Spleen (tissue), 11 donors: ENCODE measurements around the gene INHBA. TPM values are rescaled to one million over a fixed set of nuclear protein-coding genes. Genes with fewer than 3 reads are reported as not detected.

Source experiments
- DNase-seq: peaks from one replicate; pipeline ENCODE4 v3.0.0-alpha.2; 2020
- H3K27ac ChIP-seq, 8 donors: fragments of 200-600 bp; sonication (generic) in 7 of 8; 1 replicate in 4 of 8; 2 replicates in 4 of 8; pipeline versions ENCODE4 v1.5.0 to v1.8.0; 2016 to 2021; ENCODE audit warnings: inconsistent platforms in 4 of 8, mild to moderate bottlenecking in 4 of 8, moderate library complexity in 1 of 8
- H3K27me3 ChIP-seq, 7 donors: fragments of 200-600 bp; sonication (generic) in 6 of 7; replicated peaks in 1 of 7; 1 replicate in 4 of 7; 2 replicates in 3 of 7; pipeline versions ENCODE4 v1.5.0 to v1.8.0; 2016 to 2021; ENCODE audit warnings: inconsistent platforms in 3 of 7, mild to moderate bottlenecking in 1 of 7
- H3K36me3 ChIP-seq, 6 donors: fragments of 200-600 bp; sonication (generic) in 5 of 6; 1 replicate in 4 of 6; 2 replicates in 2 of 6; pipeline versions ENCODE4 v1.5.0 to v1.8.0; 2016 to 2021; ENCODE audit warnings: inconsistent platforms in 2 of 6
- H3K4me1 ChIP-seq, 6 donors: fragments of 200-600 bp; sonication (generic) in 5 of 6; 1 replicate in 3 of 6; 2 replicates in 3 of 6; pipeline versions ENCODE4 v1.5.0 to v1.8.0; 2016 to 2021; ENCODE audit warnings: inconsistent platforms in 3 of 6
- H3K4me3 ChIP-seq, 8 donors: fragments of 200-600 bp; sonication (generic) in 7 of 8; 1 replicate in 4 of 8; 2 replicates in 4 of 8; pipeline versions ENCODE4 v1.5.0 to v1.8.0; 2016 to 2021; ENCODE audit warnings: inconsistent platforms in 4 of 8, mild to moderate bottlenecking in 4 of 8, moderate library complexity in 2 of 8
- H3K9me3 ChIP-seq, 8 donors: fragments of 200-600 bp; sonication (generic) in 7 of 8; 1 replicate in 4 of 8; 2 replicates in 4 of 8; pipeline versions ENCODE4 v1.5.0 to v1.8.0; 2016 to 2021; ENCODE audit warnings: inconsistent platforms in 4 of 8
- POLR2A ChIP-seq, 3 donors: fragments of 450-650 bp; IDR thresholded peaks; one replicate each; pipeline ENCODE4 v1.5.1; 2017; ENCODE audit warnings: antibody characterized with exemption in 3 of 3, mild to moderate bottlenecking in 1 of 3
- POLR2AphosphoS5 ChIP-seq, 3 donors: sonication (generic); formaldehyde crosslinking; IDR thresholded peaks; one replicate each; pipeline ENCODE4 v1.5.1; 2017; ENCODE audit warnings: antibody characterized with exemption in 3 of 3
- WGBS, 5 donors: extraction: QIAGEN DNeasy Blood & Tissue Kit in 3 of 5; methylation state at CpG; one replicate each; pipeline versions ENCODE4 v1.1.5 to v1.1.7; 2013 to 2018; 5-methylcytosine and 5-hydroxymethylcytosine counted together
- intact Hi-C: fragments of 100-400 bp; cut with DNase I; formaldehyde crosslinking; loops from one replicate; pipeline ENCODE4 v1.15.0; 2023; ENCODE audit warnings: low total_unique reads
- polyA plus RNA-seq, 3 donors: library from polyadenylated mRNA; stranded (reverse); fragments of 200-250 nt; gene quantifications; one replicate each; pipeline ENCODE4 v1.2.1, GENCODE V29; 2013
- total RNA-seq, 7 donors: library from RNA; depleted of rRNA in 3 of 7; stranded (reverse); fragments of >200 nt in 3 of 7; fragmentation: NEBNext Ultra II Directional in 4 of 7; extraction: Animal tissue kit (Norgen Biotek cat#: 25700) in 4 of 7; gene quantifications; one replicate each; pipeline versions ENCODE4 v1.1.0 to v1.2.1, GENCODE V29; 2016 to 2021
- TF ChIP-seq, protein P1 (sequence below), 11 experiments: fragments of 200-600 bp in 7 of 11; fragments of 450-650 bp in 4 of 11; sonication (generic) in 4 of 11; IDR thresholded peaks in 8 of 11; conservative IDR thresholded peaks in 3 of 11; 1 replicate in 7 of 11; 2 replicates in 4 of 11; pipeline versions ENCODE4 v1.4.0 to v1.8.0; 2016 to 2021; ENCODE audit warnings: antibody characterized with exemption in 11 of 11, inconsistent platforms in 4 of 11, mild to moderate bottlenecking in 1 of 11
- donor health status: healthy with polysubstance abuse.
- donor health status: DM: no; HTN: no; CAD: no; lungs with moderate emphysema.
- donor health status: DM: no; HTN: no; CAD: no.
- donor health status: Bipolar disorder and iron deficiency.
- donor health status: healthy.
- donor health status: DM: no; HTN: no; CAD: no.
- donor health status: DM: yes; HTN: yes; CAD: no.

The INHBA gene
- total and polyA plus RNA-seq, 10 donors: 0.15 to 3.9 (median 0.40) TPM

- TF ChIP-seq POLR2A (IDR thresholded peaks at IDR 0.05): no peak
- TF ChIP-seq, protein P1, sequence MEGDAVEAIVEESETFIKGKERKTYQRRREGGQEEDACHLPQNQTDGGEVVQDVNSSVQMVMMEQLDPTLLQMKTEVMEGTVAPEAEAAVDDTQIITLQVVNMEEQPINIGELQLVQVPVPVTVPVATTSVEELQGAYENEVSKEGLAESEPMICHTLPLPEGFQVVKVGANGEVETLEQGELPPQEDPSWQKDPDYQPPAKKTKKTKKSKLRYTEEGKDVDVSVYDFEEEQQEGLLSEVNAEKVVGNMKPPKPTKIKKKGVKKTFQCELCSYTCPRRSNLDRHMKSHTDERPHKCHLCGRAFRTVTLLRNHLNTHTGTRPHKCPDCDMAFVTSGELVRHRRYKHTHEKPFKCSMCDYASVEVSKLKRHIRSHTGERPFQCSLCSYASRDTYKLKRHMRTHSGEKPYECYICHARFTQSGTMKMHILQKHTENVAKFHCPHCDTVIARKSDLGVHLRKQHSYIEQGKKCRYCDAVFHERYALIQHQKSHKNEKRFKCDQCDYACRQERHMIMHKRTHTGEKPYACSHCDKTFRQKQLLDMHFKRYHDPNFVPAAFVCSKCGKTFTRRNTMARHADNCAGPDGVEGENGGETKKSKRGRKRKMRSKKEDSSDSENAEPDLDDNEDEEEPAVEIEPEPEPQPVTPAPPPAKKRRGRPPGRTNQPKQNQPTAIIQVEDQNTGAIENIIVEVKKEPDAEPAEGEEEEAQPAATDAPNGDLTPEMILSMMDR (IDR thresholded peaks at IDR 0.05 in 8 of 11, conservative IDR thresholded peaks at IDR 0.05 in 3 of 11): peak in 1 of 11 experiments; percentile 17
- peaks cover 0 to 18% (median 9%) of the 10 kb centered on the region in 6 donors for H3K4me1 ChIP-seq
- H3K9me3 ChIP-seq: no peaks in the 10 kb centered on the region
- peak overlapping the region in 1 of 8 donors; percentile 27 for H3K4me3 ChIP-seq
- intact Hi-C loops: no loop called here
- WGBS, 5 donors: 48 to 59% (median 52%) methylated on average over 7 of the region's 7 CpGs
- no peak for DNase-seq
- no peaks in the 10 kb centered on the region for H3K27me3 ChIP-seq
- no peaks in the 10 kb centered on the region for H3K36me3 ChIP-seq
- peak overlapping the region in 1 of 8 donors; percentile 40 for H3K27ac ChIP-seq
Observed at GRCh38 chr7:41731493-41732435, 28.9 kb upstream of the INHBA start.

- no peaks in the 10 kb centered on the region for H3K27me3 ChIP-seq
- no peaks in the 10 kb centered on the region for H3K9me3 ChIP-seq
- no peaks in the 10 kb centered on the region for H3K36me3 ChIP-seq
- TF ChIP-seq POLR2A (IDR thresholded peaks at IDR 0.05) (no peak), POLR2AphosphoS5 (IDR thresholded peaks at IDR 0.05) (no peak)
- TF ChIP-seq, protein P1 (IDR thresholded peaks at IDR 0.05 in 8 of 11, conservative IDR thresholded peaks at IDR 0.05 in 3 of 11): no peak
- no peak for DNase-seq
- H3K4me1 ChIP-seq: peaks cover 0 to 18% (median 9%) of the 10 kb centered on the region in 6 donors
- H3K27ac ChIP-seq: no peak overlapping the region
- intact Hi-C loops: no loop called here
- WGBS, 5 donors: 50 to 63% (median 55%) methylated on average over 3 of the region's 3 CpGs
- no peak overlapping the region for H3K4me3 ChIP-seq
Observed at GRCh38 chr7:41730668-41731067, 27.8 kb upstream of the INHBA start.

GRCh38 chr7:41730161-41730560, 27.3 kb upstream of the INHBA start:
- 88 to 100% (median 94%) methylated on average over 1 of the region's 1 CpG for WGBS, 5 donors

More at GRCh38 chr7:41730161-41730560, 27.3 kb upstream of the INHBA start:
- Histone ChIP-seq H3K4me1 (peaks cover 0 to 18% (median 9%) of the 10 kb centered on the region in 6 donors), H3K9me3 (no peaks in the 10 kb centered on the region), H3K27ac (no peak overlapping the region), H3K36me3 (no peaks in the 10 kb centered on the region), H3K27me3 (no peaks in the 10 kb centered on the region), H3K4me3 (no peak overlapping the region)
- TF ChIP-seq, protein P1 (IDR thresholded peaks at IDR 0.05 in 8 of 11, conservative IDR thresholded peaks at IDR 0.05 in 3 of 11): no peak
- TF ChIP-seq POLR2AphosphoS5 (IDR thresholded peaks at IDR 0.05) (no peak), POLR2A (IDR thresholded peaks at IDR 0.05) (no peak)
- intact Hi-C loops: no loop called here
- DNase-seq: no peak
